SK-N-SH (cell line): Measurements from ENCODE around the gene TPGS1. TPM values are rescaled to one million over a fixed set of nuclear protein-coding genes. Genes with fewer than 3 reads are reported as not detected.

Source experiments
- CTCF ChIA-PET: fragments of 300-600, 350-600 bp; formaldehyde crosslinking; extraction: SDS; loops from one replicate; lab custom pipeline; 2021; lab: Yijun Ruan, JAX
- POLR2A ChIA-PET: fragments of 350-600 bp; sonication (Branson Sonifier 250); formaldehyde crosslinking; extraction: SDS; loops from one replicate; lab custom pipeline; 2020; ENCODE audit warnings: antibody characterized with exemption, inconsistent platforms; lab: Yijun Ruan, JAX
- DNase-seq: peaks from one replicate; pipeline ENCODE4 v3.0.0; 2012
- H2AFZ ChIP-seq: fragments of 200-600 bp; sonication (generic); 2 replicates; pipeline ENCODE4 v1.8.1; 2016; ENCODE audit warnings: antibody characterized with exemption, mild to moderate bottlenecking, low read depth
- H3F3A ChIP-seq: fragments of 200-600 bp; sonication (generic); replicated peaks from 2 replicates; pipeline ENCODE3; 2016; ENCODE audit warnings: antibody characterized with exemption, mild to moderate bottlenecking; ENCODE audit not compliant: insufficient read depth
- H3K27ac ChIP-seq, 2 experiments: fragments of 200-500 bp in 1 of 2; fragments of 200-600 bp in 1 of 2; sonication (Bioruptor generic) in 1 of 2; sonication (generic), shearing (Covaris generic) in 1 of 2; 2 replicates each; pipeline versions ENCODE4 v1.5.1 to v1.6.1; 2014 to 2016; ENCODE audit warnings: low read depth in 2 of 2, inconsistent platforms in 1 of 2, low read length in 1 of 2, mild to moderate bottlenecking in 1 of 2, mixed read lengths in 1 of 2
- H3K27me3 ChIP-seq: fragments of 200-600 bp; sonication (generic), shearing (Covaris generic); 2 replicates; pipeline ENCODE4 v1.6.1; 2016; ENCODE audit warnings: mixed run types; ENCODE audit not compliant: insufficient read depth
- H3K36me3 ChIP-seq, 2 experiments: fragments of 200-500 bp in 1 of 2; fragments of 200-600 bp in 1 of 2; sonication (Bioruptor generic) in 1 of 2; sonication (generic) in 1 of 2; replicated peaks in 1 of 2; 2 replicates each; pipeline versions ENCODE3 to v1.5.1; 2014 to 2016; ENCODE audit warnings: low read length in 1 of 2, mild to moderate bottlenecking in 1 of 2; ENCODE audit not compliant: insufficient read depth in 2 of 2, control insufficient read depth in 1 of 2
- H3K4me1 ChIP-seq, 2 experiments: fragments of 200-500 bp in 1 of 2; fragments of 200-600 bp in 1 of 2; sonication (Bioruptor generic) in 1 of 2; sonication (generic), shearing (Covaris generic) in 1 of 2; 2 replicates each; pipeline versions ENCODE4 v1.5.1 to v1.6.1; 2014 to 2016; ENCODE audit warnings: low read depth in 1 of 2, low read length in 1 of 2, mixed run types in 1 of 2; ENCODE audit not compliant: insufficient read depth in 2 of 2, control insufficient read depth in 1 of 2
- H3K4me2 ChIP-seq: fragments of 200-600 bp; sonication (generic), shearing (Covaris generic); 2 replicates; pipeline ENCODE4 v1.6.1; 2017; ENCODE audit warnings: mixed run types
- H3K4me3 ChIP-seq, 2 experiments: fragments of 200-500 bp in 1 of 2; fragments of 200-600 bp in 1 of 2; sonication (Bioruptor generic) in 1 of 2; sonication (generic), shearing (Covaris generic) in 1 of 2; 2 replicates each; pipeline versions ENCODE4 v1.5.1 to v1.8.1; 2014 to 2016; ENCODE audit warnings: low read depth in 2 of 2, inconsistent platforms in 1 of 2, low read length in 1 of 2, mild to moderate bottlenecking in 1 of 2, mixed read lengths in 1 of 2, moderate library complexity in 1 of 2
- H3K79me2 ChIP-seq: fragments of 200-600 bp; sonication (generic); 2 replicates; pipeline ENCODE4 v1.8.1; 2017; ENCODE audit warnings: mild to moderate bottlenecking; ENCODE audit not compliant: insufficient read depth
- H3K9ac ChIP-seq: fragments of 200-600 bp; sonication (generic); 2 replicates; pipeline ENCODE4 v1.6.1; 2017; ENCODE audit warnings: mixed run types
- H3K9me2 ChIP-seq: fragments of 200-600 bp; sonication (generic); 2 replicates; pipeline ENCODE4 v1.6.1; 2017; ENCODE audit warnings: mixed run types
- H3K9me3 ChIP-seq: fragments of 200-600 bp; sonication (generic); 2 replicates; pipeline ENCODE4 v1.6.1; 2017; ENCODE audit warnings: mixed run types, mild to moderate bottlenecking, moderate library complexity
- H4K20me1 ChIP-seq: fragments of 200-600 bp; sonication (generic); 2 replicates; pipeline ENCODE4 v1.6.1; 2017; ENCODE audit warnings: mild to moderate bottlenecking, mixed run types; ENCODE audit not compliant: insufficient read depth
- ELF1 ChIP-seq: IDR thresholded peaks from 2 replicates; pipeline ENCODE4 v1.4.0; 2012
- FOSL2 ChIP-seq: IDR thresholded peaks from 2 replicates; pipeline ENCODE4 v1.4.0; 2012; ENCODE audit warnings: low read depth, mild to moderate bottlenecking, moderate library complexity, borderline replicate concordance
- FOXJ3 ChIP-seq: sonication (generic); formaldehyde crosslinking; IDR thresholded peaks from 2 replicates; pipeline ENCODE4 v1.5.1; 2020; ENCODE audit warnings: mild to moderate bottlenecking, missing genetic modification reagents
- FOXM1 ChIP-seq: IDR thresholded peaks from 2 replicates; pipeline ENCODE4 v1.4.0; 2012; ENCODE audit warnings: low read depth, mild to moderate bottlenecking
- JUND ChIP-seq: IDR thresholded peaks from 2 replicates; pipeline ENCODE4 v1.4.0; 2012
- MXI1 ChIP-seq: IDR thresholded peaks from 2 replicates; pipeline ENCODE4 v1.6.1; 2012; ENCODE audit warnings: mild to moderate bottlenecking, low read depth, low read length, improper control_type of control experiment
- NFIC ChIP-seq: IDR thresholded peaks from 2 replicates; pipeline ENCODE4 v1.4.0; 2012; ENCODE audit warnings: borderline replicate concordance
- POLR2AphosphoS5 ChIP-seq: IDR thresholded peaks from 2 replicates; pipeline ENCODE4 v1.6.1; 2012; ENCODE audit warnings: low read depth, low read length
- RAD21 ChIP-seq: IDR thresholded peaks from 2 replicates; pipeline ENCODE4 v1.6.1; 2012; ENCODE audit warnings: mild to moderate bottlenecking, low read length
- SIN3A ChIP-seq: IDR thresholded peaks from 2 replicates; pipeline ENCODE4 v1.6.1; 2012; ENCODE audit warnings: low read depth, mild to moderate bottlenecking, low read length, moderate library complexity, borderline replicate concordance
- SMC3 ChIP-seq: IDR thresholded peaks from 2 replicates; pipeline ENCODE4 v1.6.1; 2012; ENCODE audit warnings: low read depth, low read length, improper control_type of control experiment
- TAF1 ChIP-seq: IDR thresholded peaks from 2 replicates; pipeline ENCODE4 v1.6.1; 2012; ENCODE audit warnings: low read depth, mild to moderate bottlenecking, low read length, moderate library complexity, borderline replicate concordance
- TEAD4 ChIP-seq: IDR thresholded peaks from 2 replicates; pipeline ENCODE4 v1.4.0; 2012; ENCODE audit warnings: mild to moderate bottlenecking, borderline replicate concordance; ENCODE audit not compliant: insufficient read depth
- WGBS: methylation state at CpG from one replicate; pipeline ENCODE4 v1.1.6; 2017; ENCODE audit warnings: low lambda C conversion rate; 5-methylcytosine and 5-hydroxymethylcytosine counted together
- polyA plus RNA-seq, 3 experiments: library from polyadenylated mRNA; depleted of rRNA; stranded (reverse); fragments of >200 nt; gene quantifications; 2 replicates each; pipeline ENCODE4 v1.2.3, GENCODE V29; 2012
- TF ChIP-seq, protein P1 (sequence below): fragments of 200-600 bp; sonication (generic); IDR thresholded peaks from 2 replicates; pipeline ENCODE4 v1.6.1; 2017; ENCODE audit warnings: antibody characterized with exemption, mild to moderate bottlenecking, moderate library complexity
- TF ChIP-seq, protein P2 (sequence below): IDR thresholded peaks from 2 replicates; pipeline ENCODE4 v1.6.1; 2012; ENCODE audit warnings: mild to moderate bottlenecking, low read depth, low read length, moderate library complexity
- TF ChIP-seq, protein P3 (sequence below): IDR thresholded peaks from 2 replicates; pipeline ENCODE4 v1.4.0; 2012; ENCODE audit warnings: low read depth, borderline replicate concordance
- TF ChIP-seq, protein P4 (sequence below): IDR thresholded peaks from 2 replicates; pipeline ENCODE4; 2012
- TF ChIP-seq, protein P5 (sequence below): fragments of 150-350 bp; IDR thresholded peaks from 2 replicates; pipeline ENCODE4 v1.6.1; 2017; ENCODE audit warnings: antibody characterized with exemption, low read length, low read depth, borderline replicate concordance
- TF ChIP-seq, protein P6 (sequence below): fragments of 150-350 bp; IDR thresholded peaks from 2 replicates; pipeline ENCODE4 v1.6.1; 2016; ENCODE audit warnings: mild to moderate bottlenecking, low read depth, low read length

TPGS1 gene
- polyA plus RNA-seq, 1 of the 3 experiments (the other 2 are of a cell fraction) = 31.0 TPM

DNA sequence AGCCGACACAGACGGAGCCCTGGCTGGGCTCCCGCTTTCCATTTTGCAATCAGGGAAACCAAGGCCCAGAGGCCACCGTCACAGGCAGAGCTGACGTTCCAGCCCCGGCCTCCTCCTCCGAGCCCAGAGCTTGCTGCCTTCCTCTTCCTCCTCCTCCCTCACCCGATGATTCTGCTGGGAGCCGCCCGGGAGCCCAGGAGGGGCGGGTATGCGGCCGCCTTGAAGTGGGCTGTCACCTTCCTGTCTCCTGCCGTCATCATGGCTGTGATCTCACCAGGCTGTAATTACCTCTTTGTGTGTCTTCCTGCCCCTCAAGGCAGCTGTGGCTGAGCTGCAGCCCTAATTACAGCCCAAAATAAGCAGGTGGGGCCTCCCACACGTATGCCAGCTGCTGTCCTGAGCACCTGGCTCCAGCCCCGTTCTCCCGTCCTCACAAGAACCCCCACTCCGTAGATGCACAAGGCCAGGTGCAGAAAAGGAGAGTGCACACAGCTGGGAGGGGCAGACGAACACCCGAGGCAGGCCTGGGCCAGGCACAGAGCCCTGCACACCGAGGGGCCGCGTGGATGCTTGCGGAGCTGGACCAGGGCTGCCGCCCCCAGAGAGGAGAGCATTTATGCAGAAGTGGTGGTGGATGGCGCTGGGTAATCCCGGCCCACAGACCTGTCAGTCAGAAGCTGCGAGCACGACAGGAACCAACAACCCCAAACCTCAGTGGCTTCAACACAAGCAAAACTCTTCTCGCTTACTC, 4.0 kb downstream of the TPGS1 start:
- TF ChIP-seq ELF1 (no peak), TAF1 (no peak), JUND (no peak), POLR2AphosphoS5 (no peak), SIN3A (no peak), NFIC (no peak), RAD21 (no peak), TEAD4 (no peak), FOXJ3 (CRISPR knock-in tag) (no peak), SMC3 (no peak), FOXM1 (no peak), MXI1 (no peak), FOSL2 (no peak)
- TF ChIP-seq, protein P1, sequence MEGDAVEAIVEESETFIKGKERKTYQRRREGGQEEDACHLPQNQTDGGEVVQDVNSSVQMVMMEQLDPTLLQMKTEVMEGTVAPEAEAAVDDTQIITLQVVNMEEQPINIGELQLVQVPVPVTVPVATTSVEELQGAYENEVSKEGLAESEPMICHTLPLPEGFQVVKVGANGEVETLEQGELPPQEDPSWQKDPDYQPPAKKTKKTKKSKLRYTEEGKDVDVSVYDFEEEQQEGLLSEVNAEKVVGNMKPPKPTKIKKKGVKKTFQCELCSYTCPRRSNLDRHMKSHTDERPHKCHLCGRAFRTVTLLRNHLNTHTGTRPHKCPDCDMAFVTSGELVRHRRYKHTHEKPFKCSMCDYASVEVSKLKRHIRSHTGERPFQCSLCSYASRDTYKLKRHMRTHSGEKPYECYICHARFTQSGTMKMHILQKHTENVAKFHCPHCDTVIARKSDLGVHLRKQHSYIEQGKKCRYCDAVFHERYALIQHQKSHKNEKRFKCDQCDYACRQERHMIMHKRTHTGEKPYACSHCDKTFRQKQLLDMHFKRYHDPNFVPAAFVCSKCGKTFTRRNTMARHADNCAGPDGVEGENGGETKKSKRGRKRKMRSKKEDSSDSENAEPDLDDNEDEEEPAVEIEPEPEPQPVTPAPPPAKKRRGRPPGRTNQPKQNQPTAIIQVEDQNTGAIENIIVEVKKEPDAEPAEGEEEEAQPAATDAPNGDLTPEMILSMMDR = no peak
- TF ChIP-seq, protein P2, sequence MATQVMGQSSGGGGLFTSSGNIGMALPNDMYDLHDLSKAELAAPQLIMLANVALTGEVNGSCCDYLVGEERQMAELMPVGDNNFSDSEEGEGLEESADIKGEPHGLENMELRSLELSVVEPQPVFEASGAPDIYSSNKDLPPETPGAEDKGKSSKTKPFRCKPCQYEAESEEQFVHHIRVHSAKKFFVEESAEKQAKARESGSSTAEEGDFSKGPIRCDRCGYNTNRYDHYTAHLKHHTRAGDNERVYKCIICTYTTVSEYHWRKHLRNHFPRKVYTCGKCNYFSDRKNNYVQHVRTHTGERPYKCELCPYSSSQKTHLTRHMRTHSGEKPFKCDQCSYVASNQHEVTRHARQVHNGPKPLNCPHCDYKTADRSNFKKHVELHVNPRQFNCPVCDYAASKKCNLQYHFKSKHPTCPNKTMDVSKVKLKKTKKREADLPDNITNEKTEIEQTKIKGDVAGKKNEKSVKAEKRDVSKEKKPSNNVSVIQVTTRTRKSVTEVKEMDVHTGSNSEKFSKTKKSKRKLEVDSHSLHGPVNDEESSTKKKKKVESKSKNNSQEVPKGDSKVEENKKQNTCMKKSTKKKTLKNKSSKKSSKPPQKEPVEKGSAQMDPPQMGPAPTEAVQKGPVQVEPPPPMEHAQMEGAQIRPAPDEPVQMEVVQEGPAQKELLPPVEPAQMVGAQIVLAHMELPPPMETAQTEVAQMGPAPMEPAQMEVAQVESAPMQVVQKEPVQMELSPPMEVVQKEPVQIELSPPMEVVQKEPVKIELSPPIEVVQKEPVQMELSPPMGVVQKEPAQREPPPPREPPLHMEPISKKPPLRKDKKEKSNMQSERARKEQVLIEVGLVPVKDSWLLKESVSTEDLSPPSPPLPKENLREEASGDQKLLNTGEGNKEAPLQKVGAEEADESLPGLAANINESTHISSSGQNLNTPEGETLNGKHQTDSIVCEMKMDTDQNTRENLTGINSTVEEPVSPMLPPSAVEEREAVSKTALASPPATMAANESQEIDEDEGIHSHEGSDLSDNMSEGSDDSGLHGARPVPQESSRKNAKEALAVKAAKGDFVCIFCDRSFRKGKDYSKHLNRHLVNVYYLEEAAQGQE = no peak
- TF ChIP-seq, protein P3, sequence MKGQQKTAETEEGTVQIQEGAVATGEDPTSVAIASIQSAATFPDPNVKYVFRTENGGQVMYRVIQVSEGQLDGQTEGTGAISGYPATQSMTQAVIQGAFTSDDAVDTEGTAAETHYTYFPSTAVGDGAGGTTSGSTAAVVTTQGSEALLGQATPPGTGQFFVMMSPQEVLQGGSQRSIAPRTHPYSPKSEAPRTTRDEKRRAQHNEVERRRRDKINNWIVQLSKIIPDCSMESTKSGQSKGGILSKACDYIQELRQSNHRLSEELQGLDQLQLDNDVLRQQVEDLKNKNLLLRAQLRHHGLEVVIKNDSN = no peak
- TF ChIP-seq, protein P4, sequence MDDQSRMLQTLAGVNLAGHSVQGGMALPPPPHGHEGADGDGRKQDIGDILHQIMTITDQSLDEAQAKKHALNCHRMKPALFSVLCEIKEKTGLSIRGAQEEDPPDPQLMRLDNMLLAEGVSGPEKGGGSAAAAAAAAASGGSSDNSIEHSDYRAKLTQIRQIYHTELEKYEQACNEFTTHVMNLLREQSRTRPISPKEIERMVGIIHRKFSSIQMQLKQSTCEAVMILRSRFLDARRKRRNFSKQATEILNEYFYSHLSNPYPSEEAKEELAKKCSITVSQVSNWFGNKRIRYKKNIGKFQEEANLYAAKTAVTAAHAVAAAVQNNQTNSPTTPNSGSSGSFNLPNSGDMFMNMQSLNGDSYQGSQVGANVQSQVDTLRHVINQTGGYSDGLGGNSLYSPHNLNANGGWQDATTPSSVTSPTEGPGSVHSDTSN = no peak
- TF ChIP-seq, protein P5, sequence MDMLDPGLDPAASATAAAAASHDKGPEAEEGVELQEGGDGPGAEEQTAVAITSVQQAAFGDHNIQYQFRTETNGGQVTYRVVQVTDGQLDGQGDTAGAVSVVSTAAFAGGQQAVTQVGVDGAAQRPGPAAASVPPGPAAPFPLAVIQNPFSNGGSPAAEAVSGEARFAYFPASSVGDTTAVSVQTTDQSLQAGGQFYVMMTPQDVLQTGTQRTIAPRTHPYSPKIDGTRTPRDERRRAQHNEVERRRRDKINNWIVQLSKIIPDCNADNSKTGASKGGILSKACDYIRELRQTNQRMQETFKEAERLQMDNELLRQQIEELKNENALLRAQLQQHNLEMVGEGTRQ = no peak
- TF ChIP-seq, protein P6, sequence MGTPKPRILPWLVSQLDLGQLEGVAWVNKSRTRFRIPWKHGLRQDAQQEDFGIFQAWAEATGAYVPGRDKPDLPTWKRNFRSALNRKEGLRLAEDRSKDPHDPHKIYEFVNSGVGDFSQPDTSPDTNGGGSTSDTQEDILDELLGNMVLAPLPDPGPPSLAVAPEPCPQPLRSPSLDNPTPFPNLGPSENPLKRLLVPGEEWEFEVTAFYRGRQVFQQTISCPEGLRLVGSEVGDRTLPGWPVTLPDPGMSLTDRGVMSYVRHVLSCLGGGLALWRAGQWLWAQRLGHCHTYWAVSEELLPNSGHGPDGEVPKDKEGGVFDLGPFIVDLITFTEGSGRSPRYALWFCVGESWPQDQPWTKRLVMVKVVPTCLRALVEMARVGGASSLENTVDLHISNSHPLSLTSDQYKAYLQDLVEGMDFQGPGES = no peak
- Histone ChIP-seq H3K27me3 (no peaks in the 10 kb centered on the region), H3K79me2 (peaks cover 18% of the 10 kb centered on the region), H4K20me1 (peaks cover 5% of the 10 kb centered on the region; the same call in 1 of the 2 replicates), H3K4me2 (no peak overlapping the region), H3K27ac (no peak overlapping the region), H3K9me3 (no peaks in the 10 kb centered on the region), H3K4me1 (peaks cover 2 to 12% of the 10 kb centered on the region in 2 experiments; a peak in 1 of 4 replicates), H3K9me2 (no peaks in the 10 kb centered on the region), H3K9ac (no peak overlapping the region), H3K4me3 (no peak overlapping the region), H3K36me3 (peaks cover 0 to 5% of the 10 kb centered on the region in 2 experiments), H2AFZ (no peak overlapping the region), H3F3A (peaks cover 5% of the 10 kb centered on the region)
- ChIA-PET POLR2A (interaction anchor here (0.7 kb wide), 2 partner anchors 17 to 20 kb away, joined by 3 read pairs; no protein-coding TSS in a partner anchor), CTCF (interaction anchor here (0.6 to 3.6 kb wide), 27 partner anchors 12 to 429 kb away, joined by 3 to 71 read pairs (median 5); partner anchors contain the start of genes CDC34 and SHC2)
- 91% methylated on average over 19 of the region's 30 CpGs for WGBS
- no peak for DNase-seq
